ENCODE results near the gene ARHGEF17. TPM values are rescaled to one million over a fixed set of nuclear protein-coding genes. Genes with fewer than 3 reads are reported as not detected.

Gene ARHGEF17
- total and polyA plus RNA-seq, 2 of the 13 experiments (the other 11 are each of a cell fraction or from before 2014, with no cell fraction given) = 10.7 to 28.8 TPM

GRCh38 chr11:73266646-73267020 is 41.4 kb upstream of the ARHGEF17 start:
- peaks cover 8 to 82% of the 10 kb centered on the region in 2 experiments; a peak in 4 of 5 replicates for H3K27me3 ChIP-seq (ENCODE audit: control insufficient read depth in 1 of 2, insufficient read depth in 2 of 2, low read length in 2 of 2)
- H3K36me3 ChIP-seq (replicated peaks in 1 of 2; ENCODE audit: control insufficient read depth in 1 of 2, insufficient read depth in 2 of 2, low read length in 2 of 2) = no peaks in the 10 kb centered on the region
- H4K20me1 ChIP-seq (ENCODE audit: insufficient read depth, low read length) = no peaks in the 10 kb centered on the region
- intact Hi-C loops (cut with micrococcal nuclease; ENCODE audit: unreplicated experiment) (no loop called here), in situ Hi-C loops (cut with HindIII; ENCODE audit: extremely low pct_ligation_motif_present, low pct_unique_long_range_greater_than_20kb) (no loop called here)
- H2AFZ ChIP-seq (ENCODE audit: low read length) = no peak overlapping the region
- no peak for DNase-seq (ENCODE audit: low spot score)
- no peak for FAIRE-seq
- no peak overlapping the region for H3K4me2 ChIP-seq (ENCODE audit: low read depth, low read length)
- no peak for TF ChIP-seq ZNF772 (CRISPR knock-in tag; IDR thresholded peaks at IDR 0.05)
- TF ChIP-seq SOX6 (IDR thresholded peaks at IDR 0.05) = no peak
- no peak for TF ChIP-seq SOX6 (CRISPR knock-in tag; IDR thresholded peaks at IDR 0.05)
- no peak for TF ChIP-seq ZNF564 (CRISPR knock-in tag; IDR thresholded peaks at IDR 0.05)
- TF ChIP-seq THAP9 (CRISPR knock-in tag; IDR thresholded peaks at IDR 0.05; ENCODE audit: borderline replicate concordance) = no peak
- no peak for TF ChIP-seq ZNF30 (CRISPR knock-in tag; IDR thresholded peaks at IDR 0.05)
- no peak for TF ChIP-seq ZSCAN30 (CRISPR knock-in tag; IDR thresholded peaks at IDR 0.05)
- no peak for TF ChIP-seq SSRP1 (CRISPR knock-in tag; IDR thresholded peaks at IDR 0.05)
- TF ChIP-seq SAFB2 (CRISPR knock-in tag; IDR thresholded peaks at IDR 0.05; ENCODE audit: borderline replicate concordance, low read depth) = no peak
- no peak for TF ChIP-seq ZNF782 (CRISPR knock-in tag; IDR thresholded peaks at IDR 0.05; ENCODE audit: borderline replicate concordance)
- TF ChIP-seq ZNF777 (CRISPR knock-in tag; IDR thresholded peaks at IDR 0.05) = no peak
- TF ChIP-seq ZFP36L1 (CRISPR knock-in tag; IDR thresholded peaks at IDR 0.05) = no peak
- no peak for TF ChIP-seq ZNF333 (CRISPR knock-in tag; IDR thresholded peaks at IDR 0.05; ENCODE audit: borderline replicate concordance)
- no peak for TF ChIP-seq ZNF446 (CRISPR knock-in tag; IDR thresholded peaks at IDR 0.05)
- no peak for TF ChIP-seq ELF1 (CRISPR knock-in tag; IDR thresholded peaks at IDR 0.05)
- no peak for TF ChIP-seq MTF2 (CRISPR knock-in tag; IDR thresholded peaks at IDR 0.05; ENCODE audit: borderline replicate concordance)
- no peak for TF ChIP-seq ZSCAN5A (CRISPR knock-in tag; IDR thresholded peaks at IDR 0.05; ENCODE audit: borderline replicate concordance)
- ChIA-PET CTCF (ENCODE audit: low intra/inter-chr PET ratio, low total read pairs) (no interaction called here), POLR2A (no interaction called here)
- H3K4me3 ChIP-seq (replicated peaks in 1 of 3; ENCODE audit: insufficient read depth in 1 of 3, low read depth in 2 of 3, low read length in 3 of 3) = no peak overlapping the region
- H3K9me3 ChIP-seq (ENCODE audit: low read length) = no peaks in the 10 kb centered on the region
- WGBS (ENCODE audit: low lambda C conversion rate) = 0% methylated on average over 2 of the region's 4 CpGs
- no peak overlapping the region for H3K9ac ChIP-seq (ENCODE audit: insufficient read depth, low read depth, low read length)
- no peak for ATAC-seq
- H3K27ac ChIP-seq (ENCODE audit: extremely low read length, insufficient read depth, low read length) = no peak overlapping the region
- no TSS peak for BruUV-seq (replicated peaks)
- H3K79me2 ChIP-seq (ENCODE audit: insufficient read depth, low read length) = no peaks in the 10 kb centered on the region
- H3K4me1 ChIP-seq (ENCODE audit: insufficient read depth, low read length) = peaks cover 33% of the 10 kb centered on the region

Data from HepG2 (cell line).